Measurements from ENCODE around the gene PTGR1.

The PTGR1 gene

DNA sequence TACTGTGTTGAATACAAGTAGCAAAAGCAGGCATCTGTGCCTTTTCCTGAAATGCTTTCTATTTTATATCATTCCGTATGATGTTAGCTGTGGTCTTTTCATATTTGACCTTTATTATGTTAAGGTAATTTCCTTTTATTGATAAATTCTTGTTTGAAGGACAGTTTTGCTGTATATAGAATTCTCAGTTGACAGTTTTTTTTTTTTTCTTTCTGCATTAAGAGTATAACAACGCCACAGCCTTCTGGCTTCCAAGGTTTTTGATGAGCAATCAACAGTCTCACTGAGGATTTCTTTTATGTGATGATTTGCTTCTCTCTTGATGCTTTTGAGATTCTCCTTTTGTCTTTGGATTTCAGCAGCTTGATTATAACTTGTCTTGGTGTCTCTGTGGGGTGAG lies 50.8 kb downstream of the PTGR1 start:
- peaks cover 32% of the 10 kb centered on the region for H3K36me3 Mint-ChIP-seq
- no peak for ATAC-seq (ENCODE audit: low read depth)
- no peaks in the 10 kb centered on the region for H3K27me3 Mint-ChIP-seq
- no peaks in the 10 kb centered on the region for H3K4me1 Mint-ChIP-seq
- no peak overlapping the region for H3K27ac Mint-ChIP-seq
- peaks cover 28% of the 10 kb centered on the region for H3K9me3 Mint-ChIP-seq
- no peak overlapping the region for H3K4me3 Mint-ChIP-seq
- DNase-seq (ENCODE audit: low spot score in 2 of 2): no peak

DNA sequence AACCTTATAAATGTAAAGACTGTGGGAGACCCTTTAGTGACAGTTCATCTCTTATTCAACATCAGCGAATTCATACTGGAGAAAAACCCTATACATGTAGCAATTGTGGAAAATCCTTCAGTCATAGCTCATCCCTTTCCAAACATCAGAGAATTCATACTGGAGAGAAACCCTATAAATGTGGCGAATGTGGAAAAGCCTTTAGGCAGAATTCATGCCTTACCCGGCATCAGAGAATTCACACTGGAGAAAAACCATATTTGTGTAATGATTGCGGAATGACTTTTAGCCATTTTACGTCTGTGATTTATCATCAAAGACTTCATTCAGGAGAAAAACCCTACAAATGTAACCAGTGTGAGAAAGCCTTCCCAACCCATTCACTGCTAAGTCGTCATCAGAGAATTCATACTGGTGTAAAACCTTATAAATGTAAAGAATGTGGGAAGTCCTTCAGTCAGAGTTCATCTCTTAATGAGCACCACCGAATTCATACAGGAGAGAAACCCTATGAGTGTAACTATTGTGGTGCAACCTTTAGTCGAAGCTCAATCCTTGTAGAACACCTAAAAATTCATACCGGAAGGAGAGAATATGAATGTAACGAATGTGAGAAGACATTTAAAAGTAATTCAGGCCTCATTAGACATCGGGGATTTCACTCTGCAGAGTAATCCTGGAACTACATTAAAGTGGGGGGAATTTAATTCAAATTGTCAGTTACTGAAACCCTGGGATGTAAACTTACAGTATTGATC lies 56.8 kb downstream of the PTGR1 start:
- H3K9me3 Mint-ChIP-seq: peaks cover 26% of the 10 kb centered on the region
- no peak for DNase-seq (ENCODE audit: low spot score in 2 of 2)
- H3K4me3 Mint-ChIP-seq: no peak overlapping the region
- no peaks in the 10 kb centered on the region for H3K4me1 Mint-ChIP-seq
- H3K36me3 Mint-ChIP-seq: peaks cover 31% of the 10 kb centered on the region
- H3K27me3 Mint-ChIP-seq: no peaks in the 10 kb centered on the region
- ATAC-seq (ENCODE audit: low read depth): no peak
- no peak overlapping the region for H3K27ac Mint-ChIP-seq

DNA sequence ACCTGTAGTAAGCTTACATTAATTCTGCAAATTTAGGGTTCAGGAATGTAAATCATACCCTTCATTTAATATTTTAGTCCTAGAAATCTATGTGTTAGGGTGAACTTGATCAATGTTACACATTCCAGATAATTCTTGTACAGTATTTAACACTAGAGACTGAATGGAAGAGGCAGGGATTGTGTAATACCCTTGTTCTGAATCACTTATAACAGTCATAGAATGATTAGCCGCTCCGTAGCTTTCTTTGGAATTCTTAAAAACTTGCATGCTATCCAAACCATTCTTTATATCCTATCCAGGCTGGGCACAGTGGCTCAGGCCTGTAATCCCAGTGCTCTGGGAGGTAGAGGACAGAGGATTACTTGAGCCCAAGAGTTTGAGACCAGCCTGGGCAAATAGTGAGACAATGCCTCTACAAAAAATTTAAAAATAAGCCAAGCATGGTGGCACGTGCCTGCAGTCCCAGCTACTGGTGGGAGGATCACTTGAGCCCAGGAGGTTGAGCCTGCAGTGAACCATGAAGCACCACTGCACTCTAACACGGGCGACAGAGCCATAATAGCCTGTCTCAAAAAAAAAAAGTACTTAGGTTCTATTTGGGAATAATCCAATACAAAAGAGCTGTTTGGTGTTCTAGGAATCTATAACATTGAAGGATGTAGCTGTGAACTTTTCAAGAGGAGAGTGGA lies 66.2 kb downstream of the PTGR1 start:
- Mint-ChIP-seq H3K27ac (no peak overlapping the region), H3K36me3 (peaks cover 26% of the 10 kb centered on the region), H3K4me1 (no peaks in the 10 kb centered on the region), H3K9me3 (peaks cover 11% of the 10 kb centered on the region), H3K4me3 (no peak overlapping the region), H3K27me3 (no peaks in the 10 kb centered on the region)
- DNase-seq (ENCODE audit: low spot score in 2 of 2) (no peak), ATAC-seq (ENCODE audit: low read depth) (no peak)

DNA sequence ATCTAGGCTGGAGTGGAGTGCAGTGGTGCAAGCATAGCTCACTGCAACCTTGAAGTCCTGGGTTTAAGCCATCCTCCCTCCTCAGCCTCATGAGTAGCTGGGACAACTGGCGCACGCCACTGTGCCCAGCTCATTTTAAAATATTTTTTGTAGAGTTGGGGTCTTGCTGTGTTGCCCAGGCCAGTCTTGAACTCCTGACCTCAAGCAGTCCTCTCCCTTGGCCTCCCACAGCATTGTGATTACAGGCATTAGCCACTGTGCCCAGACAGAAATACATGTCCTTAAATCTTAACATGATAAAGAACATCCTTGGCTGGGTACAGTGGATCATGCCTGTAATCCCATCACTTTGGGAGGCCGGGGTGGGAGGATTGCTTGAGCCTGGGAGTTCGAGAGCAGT lies 67.7 kb downstream of the PTGR1 start:
- Mint-ChIP-seq H3K27ac (no peak overlapping the region), H3K4me3 (no peak overlapping the region), H3K4me1 (no peaks in the 10 kb centered on the region), H3K36me3 (peaks cover 26% of the 10 kb centered on the region), H3K27me3 (no peaks in the 10 kb centered on the region), H3K9me3 (peaks cover 11% of the 10 kb centered on the region)
- ATAC-seq (ENCODE audit: low read depth) (no peak), DNase-seq (ENCODE audit: low spot score in 2 of 2) (no peak)

DNA sequence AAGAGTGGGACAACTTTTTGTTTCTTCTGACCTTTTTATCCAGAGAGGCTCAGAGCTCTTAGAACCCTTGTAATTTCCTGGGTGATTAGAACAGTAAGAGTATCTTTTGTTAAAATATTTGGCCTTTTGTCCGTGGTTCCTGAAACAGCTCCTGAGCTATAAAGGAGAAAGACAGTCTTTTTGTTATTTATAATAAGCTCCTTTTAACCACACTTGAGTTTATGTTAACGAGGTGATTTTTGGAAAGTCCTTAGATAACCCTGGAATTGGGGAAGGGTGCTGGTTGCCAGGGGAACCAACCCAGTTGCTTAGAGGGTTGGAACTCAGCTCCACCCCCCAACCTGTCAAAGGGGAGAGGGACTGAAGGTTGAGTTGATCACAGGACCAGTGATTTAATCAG lies 69.7 kb downstream of the PTGR1 start:
- DNase-seq (ENCODE audit: low spot score in 2 of 2) (no peak), ATAC-seq (ENCODE audit: low read depth) (no peak)
- H3K9me3 Mint-ChIP-seq: peaks cover 6% of the 10 kb centered on the region
- H3K27me3 Mint-ChIP-seq: peaks cover 2% of the 10 kb centered on the region
- H3K36me3 Mint-ChIP-seq: peaks cover 19% of the 10 kb centered on the region
- no peak overlapping the region for H3K27ac Mint-ChIP-seq
- H3K4me1 Mint-ChIP-seq: peaks cover 8% of the 10 kb centered on the region
- H3K4me3 Mint-ChIP-seq: no peak overlapping the region

DNA sequence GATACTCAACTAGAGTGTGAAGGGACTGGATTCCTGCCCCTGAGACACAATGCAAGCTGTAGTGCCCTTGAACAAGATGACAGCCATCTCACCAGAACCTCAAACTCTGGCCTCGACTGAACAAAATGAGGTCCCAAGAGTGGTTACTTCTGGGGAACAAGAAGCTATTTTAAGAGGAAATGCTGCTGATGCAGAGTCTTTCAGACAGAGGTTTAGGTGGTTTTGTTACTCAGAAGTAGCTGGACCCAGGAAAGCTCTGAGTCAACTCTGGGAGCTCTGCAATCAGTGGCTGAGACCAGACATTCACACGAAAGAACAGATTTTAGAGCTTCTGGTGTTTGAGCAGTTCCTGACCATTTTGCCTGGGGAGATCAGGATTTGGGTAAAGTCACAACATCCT lies 72.1 kb downstream of the PTGR1 start:
- Mint-ChIP-seq H3K9me3 (peaks cover 3% of the 10 kb centered on the region), H3K27ac (no peak overlapping the region), H3K4me3 (no peak overlapping the region), H3K27me3 (peaks cover 2% of the 10 kb centered on the region), H3K4me1 (peaks cover 13% of the 10 kb centered on the region), H3K36me3 (peaks cover 12% of the 10 kb centered on the region)
- no peak for ATAC-seq (ENCODE audit: low read depth)
- no peak for DNase-seq (ENCODE audit: low spot score in 2 of 2)

DNA sequence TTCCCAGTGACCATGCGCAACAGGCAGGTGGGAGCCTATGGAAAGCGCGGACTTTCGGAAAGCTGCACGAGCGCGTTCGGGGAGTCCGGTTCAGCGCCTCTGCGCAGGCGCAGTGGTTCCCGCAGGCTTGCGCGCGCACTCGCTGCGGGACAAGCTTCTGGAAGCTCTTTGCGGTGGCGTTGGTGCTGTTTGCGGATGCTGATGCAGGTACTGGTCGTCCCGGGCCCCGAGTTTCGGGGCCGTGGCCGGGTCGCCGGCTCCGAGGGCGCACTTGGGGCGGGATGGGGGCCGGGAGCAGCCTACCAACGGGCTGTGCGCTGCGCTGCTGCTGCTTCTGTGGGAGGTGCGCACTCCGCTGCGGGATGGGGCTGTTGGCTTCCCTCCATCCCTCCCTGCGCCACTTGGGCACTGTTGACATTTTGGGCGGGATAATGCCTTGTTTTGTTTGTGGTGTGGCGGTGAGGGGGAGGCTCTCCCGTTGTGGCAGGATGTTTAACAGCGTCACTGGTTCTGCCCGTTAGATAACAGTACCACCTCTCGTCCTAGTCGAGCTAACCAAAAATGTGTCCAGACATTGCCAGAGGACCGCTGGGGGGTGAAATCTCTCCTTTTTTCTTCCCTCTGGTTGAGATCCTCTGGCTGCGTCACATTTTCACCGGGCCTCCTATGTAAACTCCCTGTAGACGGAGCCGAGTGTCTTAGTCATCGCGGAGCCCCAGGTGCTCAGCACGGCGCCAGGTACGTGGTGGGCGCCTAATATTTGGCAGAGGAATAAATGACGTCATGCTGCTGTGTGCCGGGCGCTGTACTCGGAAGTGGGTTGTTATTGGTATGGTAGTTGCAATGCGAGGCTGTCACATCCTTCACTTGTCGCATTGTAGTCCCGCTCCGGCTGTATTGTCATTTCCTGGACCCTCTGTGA lies 74.1 kb downstream of the PTGR1 start, which contains the start of gene ZNF483:
TSS of gene ZNF483 (plus strand) at position 124 of the 922 bp plus-strand sequence. CDS start 2,217 bp downstream, outside the sequence.
- peak; percentile 85 for ATAC-seq (ENCODE audit: low read depth)
- Mint-ChIP-seq H3K27ac (peak within 1 kb of the TSS; percentile 95), H3K9me3 (no peaks in the 10 kb centered on the region), H3K27me3 (peaks cover 5% of the 10 kb centered on the region), H3K4me3 (peak within 1 kb of the TSS; percentile 88), H3K4me1 (peaks cover 13% of the 10 kb centered on the region), H3K36me3 (peaks cover 12% of the 10 kb centered on the region)
- peak; percentile 54 to 61 for DNase-seq (ENCODE audit: low spot score in 2 of 2)

DNA sequence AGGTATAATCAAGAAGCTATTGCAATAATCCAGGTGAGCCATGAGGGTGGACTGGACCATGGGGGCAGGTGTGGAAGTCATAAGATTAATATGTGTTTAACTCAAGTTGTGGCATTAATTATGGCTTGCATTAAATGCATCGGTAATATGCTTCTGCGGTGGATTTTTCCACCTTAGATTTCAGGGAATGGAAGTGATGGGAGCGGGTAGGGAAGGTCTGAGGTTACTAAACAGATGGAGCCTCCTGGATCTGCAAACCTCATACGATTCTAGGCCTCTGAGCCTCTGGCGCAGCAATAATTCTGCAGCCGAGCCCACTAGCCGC lies 74.8 kb downstream of the PTGR1 start:
- Mint-ChIP-seq H3K4me1 (peaks cover 13% of the 10 kb centered on the region), H3K9me3 (peaks cover 2% of the 10 kb centered on the region), H3K27ac (peak overlapping the region; percentile 25)

DNA sequence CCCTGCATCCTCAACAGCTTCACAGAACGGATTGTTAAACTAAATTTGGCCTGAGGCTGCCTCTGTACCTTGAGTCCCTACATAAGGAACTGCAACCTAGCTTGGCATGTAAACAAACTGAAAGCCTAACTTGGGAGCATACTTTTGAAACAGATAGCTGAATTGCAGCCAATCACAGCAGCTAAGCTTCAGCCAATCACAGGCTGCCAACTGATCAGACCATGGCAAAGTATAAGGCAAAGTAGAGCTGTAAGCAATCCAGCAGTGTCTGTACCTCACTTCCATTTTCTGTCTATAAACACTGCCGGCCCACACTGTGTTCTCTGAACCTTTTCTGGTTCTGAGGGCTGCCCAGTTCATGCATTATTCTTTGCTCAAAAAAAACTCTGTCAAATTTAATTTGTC lies 83.4 kb downstream of the PTGR1 start:
- Mint-ChIP-seq H3K27me3 (peaks cover 6% of the 10 kb centered on the region), H3K27ac (no peak overlapping the region), H3K4me3 (no peak overlapping the region), H3K4me1 (peaks cover 3% of the 10 kb centered on the region), H3K9me3 (peaks cover 7% of the 10 kb centered on the region), H3K36me3 (peaks cover 5% of the 10 kb centered on the region)
- no peak for DNase-seq (ENCODE audit: low spot score in 2 of 2)
- ATAC-seq (ENCODE audit: low read depth): no peak

More for the DNA sequence above, 74.8 kb downstream of the PTGR1 start:
- peak overlapping the region; percentile 88 for H3K4me3 Mint-ChIP-seq
- peaks cover 8% of the 10 kb centered on the region for H3K27me3 Mint-ChIP-seq
- no peak for DNase-seq (ENCODE audit: low spot score in 2 of 2)
- no peak for ATAC-seq (ENCODE audit: low read depth)
- peaks cover 10% of the 10 kb centered on the region for H3K36me3 Mint-ChIP-seq

DNA sequence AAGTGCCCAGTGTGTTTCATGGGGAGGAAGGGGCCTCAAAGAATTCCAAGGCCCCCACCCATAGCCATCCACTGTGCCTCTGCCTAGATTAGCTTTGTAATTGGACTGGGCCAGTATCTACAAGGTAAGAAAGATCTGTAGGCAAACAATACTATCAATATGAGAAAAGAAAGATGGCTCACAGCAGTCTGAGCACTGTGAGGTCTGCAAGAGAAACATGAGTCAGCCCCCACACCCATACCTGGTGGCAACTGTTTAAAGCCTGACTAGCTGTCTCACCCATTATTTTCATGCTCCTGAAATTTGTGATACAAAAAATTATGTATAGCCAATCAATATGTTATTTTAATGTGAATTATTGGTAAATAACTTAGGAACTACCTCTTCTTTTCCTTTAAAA lies 84.5 kb downstream of the PTGR1 start:
- no peak for DNase-seq (ENCODE audit: low spot score in 2 of 2)
- Mint-ChIP-seq H3K27ac (no peak overlapping the region), H3K36me3 (peaks cover 4% of the 10 kb centered on the region), H3K4me1 (peaks cover 3% of the 10 kb centered on the region), H3K9me3 (peaks cover 8% of the 10 kb centered on the region), H3K4me3 (no peak overlapping the region), H3K27me3 (peaks cover under 1% of the 10 kb centered on the region)
- ATAC-seq (ENCODE audit: low read depth): no peak

Measured in memory B cell (primary cell).